GM18861 (cell line): ENCODE measurements around the gene MEF2D.

Source experiments
- ATAC-seq: cut with Tn5 transposase; IDR thresholded peaks from one replicate; pipeline ENCODE4 v1.9.1; 2021; ENCODE audit not compliant: unreplicated experiment

MEF2D gene

DNA sequence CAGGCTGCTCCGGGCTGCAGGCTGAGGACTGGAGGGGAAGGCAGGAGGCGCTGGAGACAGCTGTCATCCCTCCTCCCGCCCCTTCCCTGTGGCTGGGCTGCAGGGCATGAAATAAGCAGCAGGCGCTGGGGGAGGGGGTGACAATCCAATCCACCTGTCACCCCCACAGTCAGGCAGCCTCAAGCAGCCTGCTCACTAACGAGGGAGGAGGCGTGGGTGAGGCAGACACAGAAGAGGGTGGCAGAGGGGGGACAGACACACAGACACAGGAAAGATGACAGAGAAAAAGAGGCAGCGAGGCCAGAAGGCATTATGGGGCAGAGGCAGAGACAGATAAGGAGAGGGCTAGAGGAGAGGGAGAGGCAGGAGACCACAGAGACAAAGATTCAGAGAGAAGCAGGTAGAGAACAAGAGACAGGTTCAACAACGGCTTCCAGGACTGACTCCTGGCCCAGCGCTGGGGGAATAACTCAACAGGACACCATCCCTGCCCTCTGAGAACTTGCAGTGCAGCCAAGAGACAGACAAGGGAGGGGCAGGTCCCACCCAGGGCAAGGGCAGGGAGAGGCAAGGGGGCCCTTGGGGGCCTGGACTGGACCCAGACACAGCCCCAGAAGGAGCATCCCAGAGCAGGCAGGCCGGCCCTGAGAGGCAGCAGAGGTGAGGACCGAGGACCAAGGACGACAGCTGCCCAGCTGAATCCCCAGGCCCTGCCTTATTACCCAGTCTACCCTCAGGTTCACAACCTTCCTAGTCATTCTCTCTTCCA lies 11.2 kb downstream of the MEF2D start:
- ATAC-seq = no peak

DNA sequence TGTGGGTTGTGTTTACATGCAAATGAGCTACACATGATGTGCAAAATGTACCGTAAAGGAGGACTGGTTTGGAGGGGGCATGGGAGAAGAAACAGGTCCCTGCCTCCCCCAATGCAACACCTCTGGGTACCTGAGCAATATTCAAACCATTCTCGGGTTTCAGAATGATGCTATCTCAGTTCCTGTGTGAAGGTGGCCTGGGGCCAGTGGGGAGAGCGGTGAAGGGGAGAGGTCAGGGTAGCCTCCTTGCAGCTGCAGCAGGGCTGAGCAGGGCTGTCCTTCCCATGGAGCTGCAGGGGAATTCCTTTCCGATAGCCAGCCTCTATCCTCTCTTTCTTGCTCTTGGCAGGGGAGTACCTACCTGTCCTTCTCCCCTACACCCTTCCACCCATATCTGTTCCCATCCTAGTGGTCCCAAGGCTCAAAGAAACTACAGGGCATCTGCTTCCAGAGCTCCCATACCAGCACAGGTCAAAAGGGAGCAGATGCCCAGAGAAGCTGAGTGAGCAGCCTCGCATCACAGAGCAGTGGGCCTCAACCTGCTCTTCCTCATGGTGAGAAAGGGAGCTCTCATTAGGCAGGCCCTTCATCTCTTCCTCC lies 11.9 kb downstream of the MEF2D start:
- peak; percentile 45 for ATAC-seq

- ATAC-seq = peak; percentile 29
These were observed 12.7 kb downstream of the MEF2D start for GRCh38 chr1:156487862-156488261.

DNA sequence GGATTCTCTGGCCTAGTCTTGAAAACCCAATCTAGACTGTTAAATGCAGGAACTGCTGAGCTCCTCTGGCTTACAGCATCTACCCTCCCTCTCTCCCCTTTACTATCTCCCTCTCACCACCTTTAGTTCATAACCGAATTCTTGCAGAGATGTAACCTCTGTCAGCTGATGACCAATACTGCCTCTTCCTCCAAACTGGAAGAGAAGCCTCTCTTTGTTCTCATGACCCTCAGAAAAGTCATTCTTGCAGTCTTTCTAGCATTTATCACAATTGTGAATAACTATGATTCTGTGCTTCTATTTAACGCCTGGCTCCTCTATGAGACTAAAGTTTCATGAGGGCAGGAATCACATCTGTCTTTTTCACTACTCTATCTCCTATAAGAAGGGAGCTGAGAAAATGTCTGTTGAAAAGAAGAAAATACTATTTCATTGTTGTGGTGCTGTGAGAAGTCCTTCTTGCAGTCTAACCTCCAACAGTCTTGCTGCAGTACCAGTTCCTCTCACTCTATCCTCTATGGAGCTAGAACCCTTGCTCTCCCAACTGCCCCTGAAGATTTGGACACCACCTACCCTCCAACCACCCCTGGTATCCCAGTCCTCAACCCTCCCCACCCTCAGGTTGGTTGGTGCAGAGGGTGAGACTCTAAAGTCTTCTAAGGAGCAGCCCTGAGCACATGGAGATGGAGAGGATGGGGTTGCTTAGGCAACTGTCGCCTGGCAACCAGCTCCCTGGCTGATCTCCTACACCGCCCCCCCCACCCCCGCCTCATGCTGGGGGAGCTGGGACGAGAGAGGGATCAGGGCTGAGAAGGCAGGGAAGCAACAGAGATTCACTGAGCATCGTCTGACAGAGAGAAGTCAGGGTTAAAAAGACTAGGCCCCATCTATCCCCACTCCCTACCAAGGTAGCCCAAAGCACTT lies 13.9 kb downstream of the MEF2D start:
- ATAC-seq = no peak

DNA sequence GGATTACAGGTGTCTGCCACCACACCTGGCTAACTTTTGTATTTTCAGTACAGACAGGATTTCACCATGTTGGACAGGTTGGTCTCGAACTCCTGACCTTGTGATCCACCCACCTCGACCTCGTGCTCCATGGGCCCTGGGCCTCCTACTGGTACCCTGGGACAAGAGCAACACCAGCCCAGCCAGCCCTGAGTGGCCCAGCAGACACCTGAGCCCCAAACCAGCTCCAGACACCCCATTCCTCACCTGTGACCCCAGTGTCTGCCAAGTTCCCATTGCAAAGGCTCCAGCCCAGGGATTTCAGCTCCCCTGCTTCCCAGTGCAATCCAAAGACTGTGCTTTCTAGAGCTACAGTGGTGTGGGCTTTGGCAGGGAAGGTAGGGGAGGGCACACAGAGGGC lies 14.6 kb downstream of the MEF2D start:
- ATAC-seq = no peak

DNA sequence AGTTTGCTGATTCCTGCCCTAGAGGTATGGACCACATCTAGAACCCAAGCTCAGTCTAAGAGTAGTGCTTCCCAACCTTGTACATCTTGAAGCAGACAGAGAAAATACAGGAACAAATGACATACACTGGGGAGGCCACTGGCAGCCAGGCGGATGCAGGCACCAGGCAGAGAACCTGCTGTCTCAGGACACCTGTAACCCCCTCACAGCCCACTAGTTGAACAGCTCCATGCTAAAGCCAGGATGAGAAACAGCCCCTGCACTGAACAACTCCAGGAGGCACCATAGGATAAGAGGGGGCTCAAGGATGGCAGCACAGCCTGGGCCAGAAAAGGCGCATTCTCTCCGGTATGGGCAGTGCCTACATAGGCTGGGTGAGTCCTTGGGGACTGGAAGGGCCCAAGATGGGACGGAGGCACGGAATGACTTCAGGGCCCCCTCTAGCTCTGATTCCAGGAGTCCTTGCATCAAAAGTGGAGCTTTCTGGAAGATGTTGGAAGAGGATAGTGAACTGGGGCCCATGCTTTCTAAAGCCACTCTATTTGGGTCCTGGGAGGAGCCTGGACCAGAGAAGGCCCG lies 16.0 kb downstream of the MEF2D start:
- no peak for ATAC-seq

- ATAC-seq = no peak
These were observed 17.2 kb downstream of the MEF2D start for GRCh38 chr1:156483397-156483796.

GRCh38 chr1:156482276-156482675 lies 18.3 kb downstream of the MEF2D start:
- no peak for ATAC-seq

- no peak for ATAC-seq
These were observed 19.0 kb downstream of the MEF2D start for GRCh38 chr1:156481527-156481926.

- ATAC-seq = no peak
These were observed 20.0 kb downstream of the MEF2D start for GRCh38 chr1:156480411-156481192.

- no peak for ATAC-seq
These were observed 20.6 kb downstream of the MEF2D start for GRCh38 chr1:156480016-156480370.

GRCh38 chr1:156479093-156480015 lies 21.2 kb downstream of the MEF2D start:
- ATAC-seq = no peak

- no peak for ATAC-seq
These were observed 22.3 kb downstream of the MEF2D start for GRCh38 chr1:156478250-156478627.

GRCh38 chr1:156477526-156478249 lies 22.9 kb downstream of the MEF2D start:
- no peak for ATAC-seq

DNA sequence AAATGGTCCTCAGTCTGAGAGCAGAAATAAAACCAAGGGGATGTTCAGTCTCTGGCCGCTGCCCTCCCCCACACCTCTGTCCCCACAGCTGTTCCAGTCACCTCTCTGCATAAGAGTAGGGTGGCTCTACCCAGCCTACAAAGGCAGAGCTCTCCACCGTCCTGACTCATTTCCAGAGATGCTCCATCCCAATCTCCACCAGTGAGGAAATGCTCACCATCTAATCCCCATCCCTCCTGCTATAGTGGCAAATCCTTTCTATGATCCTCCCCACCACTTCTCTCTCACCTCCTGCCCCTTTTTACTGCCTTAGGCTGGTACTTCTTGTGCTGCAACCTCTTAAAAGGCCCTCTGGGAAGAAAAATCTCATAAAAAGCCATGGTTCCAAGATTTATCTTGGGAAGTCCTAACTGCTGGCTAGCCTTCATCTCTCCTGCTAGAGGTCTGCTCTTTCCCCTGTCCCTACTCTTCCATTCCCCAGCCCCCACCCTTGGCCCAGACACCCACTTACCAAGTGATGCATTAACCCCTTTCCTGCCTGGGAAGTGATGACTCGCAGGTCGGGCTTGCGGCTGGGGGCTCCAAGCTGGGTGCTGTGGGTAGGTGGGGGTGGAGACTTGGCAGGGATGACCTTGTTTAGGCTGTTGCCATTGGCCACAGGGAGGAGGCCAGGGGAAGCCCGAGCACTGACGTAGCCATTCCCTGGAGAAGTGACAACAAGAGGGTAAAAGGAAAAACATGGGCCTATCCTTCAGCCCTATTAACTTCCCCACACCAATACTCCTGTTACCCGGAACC lies 23.9 kb downstream of the MEF2D start:
- no peak for ATAC-seq

GRCh38 chr1:156475568-156476500 lies 24.7 kb downstream of the MEF2D start:
- ATAC-seq = no peak

DNA sequence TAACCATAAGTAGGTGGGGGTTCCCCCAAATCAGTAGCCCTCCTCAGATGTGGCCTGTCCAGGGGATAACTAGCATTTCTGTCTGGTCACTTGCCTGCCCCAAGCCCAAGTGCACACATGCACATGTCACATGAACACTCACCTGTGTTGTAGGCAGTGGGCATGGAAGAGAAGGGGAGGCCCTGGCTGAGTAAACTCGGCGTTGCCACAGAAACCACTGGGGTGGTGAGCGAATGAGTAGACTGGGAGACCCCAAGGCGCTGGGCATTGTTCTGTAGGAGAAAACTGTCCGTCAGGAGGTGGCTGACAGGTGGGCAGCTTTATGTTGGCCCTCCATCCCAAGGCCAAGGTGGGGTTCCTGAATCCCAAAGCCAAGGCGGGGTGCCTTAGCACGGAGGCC lies 25.6 kb downstream of the MEF2D start:
- ATAC-seq = no peak
